ENCODE data around the gene CIPC. TPM values are rescaled to one million over a fixed set of nuclear protein-coding genes. Genes with fewer than 3 reads are reported as not detected.

The CIPC gene
- total RNA-seq, 2 experiments from 2014 or later = 20.9 to 43.4 TPM

DNA sequence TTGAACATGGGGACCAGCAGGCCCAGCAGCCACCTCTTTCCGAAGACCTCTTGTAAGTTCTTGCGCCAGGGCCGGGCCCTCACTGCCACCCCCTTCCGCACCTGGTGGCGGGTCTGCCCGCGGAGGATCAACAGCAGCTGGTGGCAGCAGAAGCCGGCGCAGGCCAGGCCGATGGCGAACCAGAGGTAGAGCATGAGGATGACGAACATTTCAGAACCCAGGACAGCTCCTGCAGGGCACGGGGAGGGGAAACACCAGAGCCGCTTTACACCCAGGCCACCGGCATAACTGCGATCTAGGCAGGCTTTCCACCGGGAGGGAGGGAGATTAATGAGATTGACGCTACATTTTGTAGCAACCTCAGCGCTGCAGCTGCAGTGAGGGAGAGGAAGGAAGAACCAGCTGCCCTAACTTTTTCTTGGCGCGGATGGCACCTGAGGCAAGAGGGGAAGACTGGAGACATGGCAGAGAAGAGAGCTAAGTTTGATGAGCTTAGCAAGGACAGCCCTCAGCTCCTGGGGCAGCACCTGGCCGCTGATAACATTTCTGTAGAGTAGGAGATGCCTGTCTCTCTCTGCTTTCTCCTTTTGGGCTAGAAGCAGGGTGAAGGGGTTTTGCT is 35.8 kb downstream of the CIPC start:
- Histone ChIP-seq H3K36me3 (ENCODE audit: insufficient read depth, low read length) (no peaks in the 10 kb centered on the region), H2AFZ (ENCODE audit: low read length) (no peak overlapping the region), H3K4me1 (ENCODE audit: insufficient read depth, low read length, poor library complexity, severe bottlenecking) (no peaks in the 10 kb centered on the region), H3K79me2 (ENCODE audit: insufficient read depth, low read depth, low read length) (no peaks in the 10 kb centered on the region), H3K27ac (ENCODE audit: low read depth, low read length, poor library complexity, severe bottlenecking) (no peak overlapping the region), H3K9me3 (ENCODE audit: low read length) (no peaks in the 10 kb centered on the region), H3K9me2 (ENCODE audit: insufficient read depth, low read length) (no peaks in the 10 kb centered on the region), H3K4me2 (ENCODE audit: low read length) (no peak overlapping the region), H3K4me3 (ENCODE audit: low read depth, low read length, poor library complexity, severe bottlenecking) (no peak overlapping the region), H4K20me1 (ENCODE audit: insufficient read depth, low read length) (no peaks in the 10 kb centered on the region; the same call in 1 of the 2 replicates)
- BruUV-seq (replicated peaks) = no TSS peak
- ChIA-PET POLR2A (interaction anchor here (0.7 to 2.3 kb wide), 3 partner anchors 10 to 39 kb away, joined by 3 to 9 read pairs (median 6); no protein-coding TSS in a partner anchor), CTCF (ENCODE audit: unreplicated experiment) (no interaction called here)
- peak; percentile 62 for DNase-seq (ENCODE audit: low spot score)
- intact Hi-C loops (cut with micrococcal nuclease; ENCODE audit: unreplicated experiment) = no loop called here
- TF ChIP-seq EZH2phosphoT487 (IDR thresholded peaks at IDR 0.05; ENCODE audit: borderline replicate concordance, low read depth, low read length) = no peak
- TF ChIP-seq, protein P1, sequence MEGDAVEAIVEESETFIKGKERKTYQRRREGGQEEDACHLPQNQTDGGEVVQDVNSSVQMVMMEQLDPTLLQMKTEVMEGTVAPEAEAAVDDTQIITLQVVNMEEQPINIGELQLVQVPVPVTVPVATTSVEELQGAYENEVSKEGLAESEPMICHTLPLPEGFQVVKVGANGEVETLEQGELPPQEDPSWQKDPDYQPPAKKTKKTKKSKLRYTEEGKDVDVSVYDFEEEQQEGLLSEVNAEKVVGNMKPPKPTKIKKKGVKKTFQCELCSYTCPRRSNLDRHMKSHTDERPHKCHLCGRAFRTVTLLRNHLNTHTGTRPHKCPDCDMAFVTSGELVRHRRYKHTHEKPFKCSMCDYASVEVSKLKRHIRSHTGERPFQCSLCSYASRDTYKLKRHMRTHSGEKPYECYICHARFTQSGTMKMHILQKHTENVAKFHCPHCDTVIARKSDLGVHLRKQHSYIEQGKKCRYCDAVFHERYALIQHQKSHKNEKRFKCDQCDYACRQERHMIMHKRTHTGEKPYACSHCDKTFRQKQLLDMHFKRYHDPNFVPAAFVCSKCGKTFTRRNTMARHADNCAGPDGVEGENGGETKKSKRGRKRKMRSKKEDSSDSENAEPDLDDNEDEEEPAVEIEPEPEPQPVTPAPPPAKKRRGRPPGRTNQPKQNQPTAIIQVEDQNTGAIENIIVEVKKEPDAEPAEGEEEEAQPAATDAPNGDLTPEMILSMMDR (conservative IDR thresholded peaks at IDR 0.05; ENCODE audit: low read length) = no peak

GRCh38 chr14:77139022-77139421 is 41.0 kb downstream of the CIPC start:
- ChIA-PET POLR2A (no interaction called here), CTCF (ENCODE audit: unreplicated experiment) (no interaction called here)
- no peaks in the 10 kb centered on the region; the same call in 1 of the 2 replicates for H4K20me1 ChIP-seq (ENCODE audit: insufficient read depth, low read length)
- DNase-seq (ENCODE audit: low spot score) = no peak
- H3K36me3 ChIP-seq (ENCODE audit: insufficient read depth, low read length) = no peaks in the 10 kb centered on the region
- no TSS peak for BruUV-seq (replicated peaks)
- H3K27ac ChIP-seq (ENCODE audit: low read depth, low read length, poor library complexity, severe bottlenecking) = no peak overlapping the region
- no peaks in the 10 kb centered on the region for H3K9me2 ChIP-seq (ENCODE audit: insufficient read depth, low read length)
- H2AFZ ChIP-seq (ENCODE audit: low read length) = no peak overlapping the region
- H3K9me3 ChIP-seq (ENCODE audit: low read length) = no peaks in the 10 kb centered on the region
- H3K79me2 ChIP-seq (ENCODE audit: insufficient read depth, low read depth, low read length) = no peaks in the 10 kb centered on the region
- intact Hi-C loops (cut with micrococcal nuclease; ENCODE audit: unreplicated experiment) = no loop called here
- no peak overlapping the region for H3K4me3 ChIP-seq (ENCODE audit: low read depth, low read length, poor library complexity, severe bottlenecking)
- no peaks in the 10 kb centered on the region for H3K4me1 ChIP-seq (ENCODE audit: insufficient read depth, low read length, poor library complexity, severe bottlenecking)
- TF ChIP-seq, protein P1 (conservative IDR thresholded peaks at IDR 0.05; ENCODE audit: low read length) = no peak
- TF ChIP-seq EZH2phosphoT487 (IDR thresholded peaks at IDR 0.05; ENCODE audit: borderline replicate concordance, low read depth, low read length) = no peak
- H3K4me2 ChIP-seq (ENCODE audit: low read length) = no peak overlapping the region
